OCI-M1 (cell line): ENCODE data around the gene ZBTB40.

Experiments used
- DNase-seq: peaks from one replicate; lab custom pipeline; 2025; lab: John Stamatoyannopoulos, UW

Gene ZBTB40, protein sequence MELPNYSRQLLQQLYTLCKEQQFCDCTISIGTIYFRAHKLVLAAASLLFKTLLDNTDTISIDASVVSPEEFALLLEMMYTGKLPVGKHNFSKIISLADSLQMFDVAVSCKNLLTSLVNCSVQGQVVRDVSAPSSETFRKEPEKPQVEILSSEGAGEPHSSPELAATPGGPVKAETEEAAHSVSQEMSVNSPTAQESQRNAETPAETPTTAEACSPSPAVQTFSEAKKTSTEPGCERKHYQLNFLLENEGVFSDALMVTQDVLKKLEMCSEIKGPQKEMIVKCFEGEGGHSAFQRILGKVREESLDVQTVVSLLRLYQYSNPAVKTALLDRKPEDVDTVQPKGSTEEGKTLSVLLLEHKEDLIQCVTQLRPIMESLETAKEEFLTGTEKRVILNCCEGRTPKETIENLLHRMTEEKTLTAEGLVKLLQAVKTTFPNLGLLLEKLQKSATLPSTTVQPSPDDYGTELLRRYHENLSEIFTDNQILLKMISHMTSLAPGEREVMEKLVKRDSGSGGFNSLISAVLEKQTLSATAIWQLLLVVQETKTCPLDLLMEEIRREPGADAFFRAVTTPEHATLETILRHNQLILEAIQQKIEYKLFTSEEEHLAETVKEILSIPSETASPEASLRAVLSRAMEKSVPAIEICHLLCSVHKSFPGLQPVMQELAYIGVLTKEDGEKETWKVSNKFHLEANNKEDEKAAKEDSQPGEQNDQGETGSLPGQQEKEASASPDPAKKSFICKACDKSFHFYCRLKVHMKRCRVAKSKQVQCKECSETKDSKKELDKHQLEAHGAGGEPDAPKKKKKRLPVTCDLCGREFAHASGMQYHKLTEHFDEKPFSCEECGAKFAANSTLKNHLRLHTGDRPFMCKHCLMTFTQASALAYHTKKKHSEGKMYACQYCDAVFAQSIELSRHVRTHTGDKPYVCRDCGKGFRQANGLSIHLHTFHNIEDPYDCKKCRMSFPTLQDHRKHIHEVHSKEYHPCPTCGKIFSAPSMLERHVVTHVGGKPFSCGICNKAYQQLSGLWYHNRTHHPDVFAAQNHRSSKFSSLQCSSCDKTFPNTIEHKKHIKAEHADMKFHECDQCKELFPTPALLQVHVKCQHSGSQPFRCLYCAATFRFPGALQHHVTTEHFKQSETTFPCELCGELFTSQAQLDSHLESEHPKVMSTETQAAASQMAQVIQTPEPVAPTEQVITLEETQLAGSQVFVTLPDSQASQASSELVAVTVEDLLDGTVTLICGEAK

DNA sequence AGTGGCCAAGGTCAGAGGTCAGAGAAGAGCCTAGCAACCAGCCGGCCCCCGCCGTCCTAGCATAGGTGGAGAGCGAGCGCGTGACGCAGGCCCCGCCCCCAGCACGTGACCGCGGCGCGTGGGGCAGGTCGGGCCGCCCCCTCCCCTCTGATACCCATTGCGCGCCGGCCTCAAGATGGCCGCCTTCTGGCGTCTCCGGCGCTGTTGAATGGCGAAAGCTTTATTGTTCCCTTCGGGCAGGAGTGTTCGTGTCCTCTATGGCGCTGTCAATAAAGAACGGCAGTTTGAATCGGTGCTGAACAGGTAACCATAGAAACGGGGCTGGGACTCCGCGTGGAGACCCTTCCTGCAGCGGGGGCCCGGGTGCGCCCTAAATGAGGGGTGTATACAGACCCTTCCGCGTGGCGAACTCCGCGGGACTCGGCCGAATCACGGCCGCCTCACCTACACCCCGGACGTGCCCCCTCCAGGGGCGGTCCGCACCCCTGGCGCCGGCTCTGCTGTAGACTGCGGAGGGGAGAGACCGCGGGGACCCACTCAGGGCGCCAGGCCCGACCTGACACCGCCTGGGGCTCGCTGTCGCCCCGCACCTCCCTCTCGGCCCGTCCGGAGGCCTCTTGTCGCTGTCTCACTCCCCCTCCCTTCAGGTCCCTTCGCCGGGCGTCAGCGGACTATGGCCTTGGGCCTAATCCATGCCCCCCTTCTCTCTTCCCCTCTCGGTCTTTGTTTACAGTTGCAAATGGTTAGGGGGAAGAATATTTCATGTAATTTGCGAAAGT lies at the start of gene ZBTB40:
Gene ZBTB40, plus strand, starts transcription at position 150 of the 779 bp plus-strand sequence. CDS start 38,098 bp downstream, outside the sequence.
- DNase-seq: peak; percentile 98

DNA sequence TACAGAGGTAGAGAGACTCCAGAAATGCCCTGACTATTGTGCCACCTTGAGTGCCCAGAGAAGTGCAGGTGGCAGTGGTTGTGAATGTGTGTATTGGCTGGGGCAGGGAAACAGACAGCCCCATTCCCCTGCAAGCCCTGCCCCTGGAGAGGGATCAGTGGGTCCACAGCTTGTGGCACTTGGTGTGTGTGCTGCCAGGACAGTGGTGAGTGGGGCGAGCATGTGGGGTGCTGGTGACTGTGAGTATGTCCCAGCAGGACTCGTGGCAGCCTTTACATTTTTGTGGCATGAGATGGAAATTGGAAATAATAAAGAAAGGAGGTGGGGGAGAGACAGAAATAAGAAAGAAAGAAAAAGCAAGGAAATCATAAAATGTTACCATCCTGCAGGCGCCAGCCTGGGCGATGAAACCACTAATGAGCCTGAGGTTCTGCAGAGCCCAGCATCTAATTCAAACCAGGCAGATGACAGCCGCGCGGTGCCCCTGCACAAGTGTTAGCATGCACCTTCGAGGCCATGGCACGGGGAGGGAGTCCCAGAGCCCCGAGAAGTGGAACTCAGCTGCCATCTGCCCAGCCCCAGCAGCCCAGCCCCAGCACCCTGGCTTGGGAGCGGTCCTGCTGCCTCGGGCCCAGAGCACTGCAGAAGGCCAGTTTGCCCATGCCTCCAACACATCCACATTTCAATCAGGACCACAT lies 49.1 kb upstream of the ZBTB40 start:
- DNase-seq: no peak

DNA sequence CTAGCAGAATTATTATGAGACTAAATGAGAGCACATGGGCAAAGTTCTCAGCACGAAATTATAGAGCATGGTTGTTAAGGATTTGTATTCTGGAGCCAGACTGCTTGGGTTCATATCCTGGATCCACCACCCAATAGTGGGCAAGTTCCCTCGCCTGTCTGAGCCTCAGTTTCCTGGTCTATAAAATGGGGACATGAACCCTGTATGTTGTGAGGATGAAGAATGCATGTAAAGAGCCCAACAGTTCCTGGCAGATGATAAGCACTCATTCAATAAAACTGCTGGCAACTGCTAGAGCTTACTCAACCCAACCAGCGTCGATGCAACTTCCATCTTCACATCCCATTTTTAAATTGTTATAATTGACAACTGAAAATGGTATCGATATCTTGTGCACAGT lies 47.2 kb upstream of the ZBTB40 start:
- no peak for DNase-seq

DNA sequence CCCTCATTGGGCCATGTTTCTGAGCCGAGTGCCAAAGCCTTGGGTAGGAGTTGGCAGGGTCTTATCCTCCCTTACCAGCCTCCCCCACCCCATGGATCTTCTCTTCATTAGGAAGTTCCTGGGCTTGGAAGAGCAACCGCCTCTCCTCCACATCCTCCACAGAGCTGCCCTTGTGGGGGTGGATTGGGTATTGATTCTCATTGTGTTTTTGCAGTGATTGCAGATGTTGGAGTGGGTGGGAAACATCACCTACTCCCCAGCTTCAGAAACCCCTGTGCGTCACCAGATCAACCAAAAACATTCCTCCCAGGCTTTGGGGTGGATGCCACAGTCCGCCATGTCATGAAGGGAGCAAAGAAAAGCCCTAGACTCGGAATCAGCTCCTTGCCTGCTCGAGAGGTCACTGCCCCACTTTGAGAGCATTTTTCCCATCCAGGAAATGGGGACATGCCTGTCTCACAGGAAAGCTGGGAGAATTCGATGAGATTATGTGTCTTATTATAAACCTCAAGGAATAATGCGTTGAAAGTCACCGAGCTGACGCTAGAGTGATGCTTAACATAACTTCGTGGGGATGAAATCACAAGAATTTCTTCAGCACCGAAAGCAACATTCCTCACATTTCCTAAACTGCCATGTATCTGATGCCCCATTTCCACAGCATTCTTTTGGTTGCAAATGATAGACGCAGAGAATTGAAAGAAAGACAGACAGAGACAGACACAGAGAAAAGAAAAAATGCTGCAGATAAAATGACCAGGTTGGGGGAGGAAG lies 44.7 kb upstream of the ZBTB40 start:
- no peak for DNase-seq

DNA sequence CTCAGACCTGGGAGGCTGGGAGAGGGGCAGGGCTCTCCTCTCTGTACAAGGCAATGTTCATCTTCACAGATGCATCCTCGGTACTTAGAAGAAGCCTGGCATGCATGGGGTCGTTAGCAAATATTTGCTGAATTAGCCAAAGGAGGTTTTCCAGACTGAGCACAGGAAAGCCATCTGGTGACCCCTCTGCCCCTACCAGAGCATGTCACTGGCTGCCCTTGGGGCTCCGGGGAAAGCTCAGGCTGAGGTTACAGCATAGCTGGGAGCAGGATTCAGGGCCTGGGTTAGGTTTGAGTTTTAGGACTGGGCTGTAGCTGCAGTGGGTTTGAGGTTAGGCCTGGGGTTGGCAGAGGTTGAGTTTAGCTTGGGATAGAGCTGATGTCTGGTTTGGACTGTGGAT lies 43.4 kb upstream of the ZBTB40 start:
- DNase-seq: no peak

DNA sequence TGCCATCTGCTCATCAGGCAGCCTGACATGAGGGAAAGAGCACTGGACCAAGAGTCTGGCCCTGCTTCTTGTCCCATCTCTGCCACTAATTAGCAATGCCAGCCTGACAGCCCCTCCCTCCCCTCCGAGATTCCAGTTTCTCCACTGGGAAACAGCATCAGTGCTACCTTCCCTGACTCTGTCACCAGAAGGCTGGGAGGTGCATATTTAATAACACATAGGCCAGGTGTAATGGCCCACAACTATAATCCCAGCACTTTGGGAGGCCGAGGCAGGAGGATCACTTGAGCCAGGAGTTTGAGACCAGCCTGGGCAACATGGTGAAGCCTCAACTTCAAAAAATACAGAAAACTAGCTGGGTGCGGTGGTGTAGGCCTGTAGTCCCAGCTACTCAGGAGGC lies 41.2 kb upstream of the ZBTB40 start:
- DNase-seq: no peak

DNA sequence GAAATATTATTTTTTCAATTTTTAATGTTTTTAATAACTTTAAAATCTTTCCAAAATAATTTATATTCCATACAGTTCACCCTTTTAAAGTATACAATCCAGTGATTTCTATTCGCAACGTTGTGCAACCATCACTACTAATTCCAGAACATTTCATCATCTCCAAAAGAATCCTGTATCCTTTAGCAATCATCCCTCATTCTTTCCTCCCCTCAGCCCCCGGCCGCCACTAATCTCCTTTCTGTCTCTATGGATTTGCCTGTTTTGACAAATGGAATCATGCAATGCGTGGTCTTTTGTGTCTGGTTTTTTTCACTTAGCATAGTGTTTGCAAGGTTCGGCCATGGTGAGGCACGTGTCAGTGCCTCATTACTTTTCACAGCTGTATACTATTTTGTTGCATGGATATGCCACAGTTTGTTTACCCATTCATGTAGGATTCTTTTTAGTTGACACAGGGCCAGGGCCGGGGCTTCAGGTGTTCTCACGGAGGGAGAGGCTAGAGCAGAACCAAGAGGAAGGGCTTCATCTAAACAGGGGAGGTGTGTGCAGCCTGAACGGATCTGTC lies 40.6 kb upstream of the ZBTB40 start:
- no peak for DNase-seq

DNA sequence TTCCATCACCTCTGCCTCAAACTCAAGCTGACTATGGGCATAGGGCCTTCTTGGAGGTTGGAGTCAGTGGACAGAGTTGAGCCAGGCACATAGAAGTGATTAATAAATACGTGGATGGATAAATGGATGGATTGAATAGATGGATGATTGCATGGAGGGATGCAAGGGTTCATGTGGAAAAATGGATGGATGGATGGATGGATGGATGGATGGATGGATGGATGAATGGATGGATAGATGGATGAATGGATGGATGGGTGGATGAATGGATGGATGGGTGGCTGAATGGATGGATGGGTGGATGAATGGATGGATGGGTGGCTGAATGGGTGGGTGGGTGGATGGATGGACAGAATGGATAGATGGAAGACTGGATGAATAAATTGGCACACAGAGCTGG lies 40.1 kb upstream of the ZBTB40 start:
- DNase-seq: no peak

DNA sequence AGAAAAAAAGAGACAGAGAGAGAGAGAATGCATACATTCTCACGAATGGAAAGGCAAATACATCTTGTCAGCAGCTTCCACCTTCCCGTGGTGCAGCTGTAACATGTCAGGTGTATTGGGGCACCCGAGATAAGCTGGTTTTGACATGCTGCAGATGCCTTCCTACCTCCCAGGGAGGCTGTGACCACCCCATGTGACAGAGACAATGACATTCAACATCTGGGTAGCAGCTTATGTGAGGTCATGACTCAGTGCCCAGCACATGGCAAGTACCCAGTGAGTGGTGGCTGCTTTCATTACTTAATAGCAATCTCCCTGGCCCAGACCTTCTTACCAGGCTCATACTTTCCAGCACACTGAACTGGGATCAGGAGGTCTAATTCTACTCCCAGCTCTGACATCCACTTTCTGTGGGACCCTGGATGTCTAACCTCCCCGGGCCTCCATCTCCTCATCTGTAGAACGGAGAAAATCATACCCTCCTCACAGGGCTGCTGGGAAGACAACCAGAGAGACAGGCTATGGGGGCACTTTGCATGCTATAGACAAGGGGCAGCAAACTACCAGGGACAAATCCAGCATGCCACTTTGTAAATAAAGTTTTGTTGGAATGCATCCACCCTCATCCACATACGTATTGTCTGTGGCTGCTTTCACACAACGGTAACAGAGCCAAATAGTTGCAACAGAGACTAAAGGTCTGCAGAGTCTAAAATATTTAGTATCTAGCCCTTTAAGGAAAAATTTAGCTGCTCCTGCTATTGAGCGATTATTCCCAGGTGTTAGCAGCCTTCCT lies 38.5 kb upstream of the ZBTB40 start:
- DNase-seq: no peak

DNA sequence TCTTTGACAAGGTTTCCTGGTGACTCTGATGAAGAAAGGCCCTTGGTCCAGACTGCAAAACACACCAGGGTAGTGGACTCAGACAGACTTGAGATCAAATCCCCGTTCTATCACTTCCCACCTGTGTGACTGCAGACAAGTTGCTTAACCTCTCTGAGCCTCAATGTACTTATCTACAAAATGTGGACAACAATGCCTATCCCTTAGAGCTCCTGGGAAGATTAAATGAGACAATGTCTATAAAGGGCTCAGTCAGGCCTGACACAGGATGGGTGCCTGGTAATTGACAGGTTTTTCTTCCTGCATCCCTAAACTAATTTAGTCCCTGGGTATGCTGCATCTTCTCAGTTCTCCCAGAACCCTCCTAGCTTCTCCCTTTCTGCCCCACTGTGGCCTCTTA lies 37.9 kb upstream of the ZBTB40 start:
- no peak for DNase-seq

DNA sequence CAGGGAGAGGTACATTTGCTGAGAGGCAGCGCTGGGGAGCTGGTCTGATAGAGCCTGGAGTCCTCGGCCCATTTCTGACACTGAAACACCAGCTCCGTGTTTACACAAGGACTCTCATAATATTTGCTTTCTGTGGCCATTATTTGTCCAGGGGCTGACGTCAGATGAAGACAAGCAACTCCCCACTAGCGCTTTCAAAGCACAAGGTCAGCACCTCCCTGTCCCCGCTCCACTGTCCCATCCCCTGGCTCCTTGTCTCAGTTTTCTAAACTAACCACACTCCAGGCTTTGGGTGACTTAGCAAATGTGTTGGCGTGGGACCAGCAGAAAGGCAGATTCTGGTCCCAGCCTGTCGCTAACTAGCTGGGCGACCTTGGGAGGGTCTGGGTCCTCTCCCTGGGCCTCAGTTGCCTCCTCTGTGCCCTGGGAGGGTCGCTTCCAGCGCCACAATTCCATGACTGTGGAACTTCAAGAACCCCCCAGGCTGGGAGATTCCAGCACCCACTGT lies 37.4 kb upstream of the ZBTB40 start:
- peak; percentile 11 for DNase-seq

DNA sequence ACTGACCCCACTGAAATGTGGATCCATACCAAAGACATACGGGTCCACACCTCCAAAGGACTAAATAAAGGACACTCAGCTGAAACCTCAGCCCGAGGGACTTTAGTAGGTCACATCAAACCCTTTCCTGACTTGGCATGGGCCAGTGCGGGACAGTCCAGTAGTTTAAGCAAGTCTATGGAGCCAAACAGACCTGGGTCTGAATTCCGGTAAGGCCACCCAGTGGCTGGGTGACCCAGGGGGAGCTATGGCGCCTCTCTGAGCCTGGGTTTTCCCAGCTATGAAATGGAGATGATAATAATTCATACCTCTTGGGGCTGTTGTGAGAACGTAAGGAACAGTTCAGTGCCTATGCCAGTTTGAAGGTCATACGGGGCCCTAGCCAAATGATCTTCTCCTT lies 36.2 kb upstream of the ZBTB40 start:
- DNase-seq: no peak

DNA sequence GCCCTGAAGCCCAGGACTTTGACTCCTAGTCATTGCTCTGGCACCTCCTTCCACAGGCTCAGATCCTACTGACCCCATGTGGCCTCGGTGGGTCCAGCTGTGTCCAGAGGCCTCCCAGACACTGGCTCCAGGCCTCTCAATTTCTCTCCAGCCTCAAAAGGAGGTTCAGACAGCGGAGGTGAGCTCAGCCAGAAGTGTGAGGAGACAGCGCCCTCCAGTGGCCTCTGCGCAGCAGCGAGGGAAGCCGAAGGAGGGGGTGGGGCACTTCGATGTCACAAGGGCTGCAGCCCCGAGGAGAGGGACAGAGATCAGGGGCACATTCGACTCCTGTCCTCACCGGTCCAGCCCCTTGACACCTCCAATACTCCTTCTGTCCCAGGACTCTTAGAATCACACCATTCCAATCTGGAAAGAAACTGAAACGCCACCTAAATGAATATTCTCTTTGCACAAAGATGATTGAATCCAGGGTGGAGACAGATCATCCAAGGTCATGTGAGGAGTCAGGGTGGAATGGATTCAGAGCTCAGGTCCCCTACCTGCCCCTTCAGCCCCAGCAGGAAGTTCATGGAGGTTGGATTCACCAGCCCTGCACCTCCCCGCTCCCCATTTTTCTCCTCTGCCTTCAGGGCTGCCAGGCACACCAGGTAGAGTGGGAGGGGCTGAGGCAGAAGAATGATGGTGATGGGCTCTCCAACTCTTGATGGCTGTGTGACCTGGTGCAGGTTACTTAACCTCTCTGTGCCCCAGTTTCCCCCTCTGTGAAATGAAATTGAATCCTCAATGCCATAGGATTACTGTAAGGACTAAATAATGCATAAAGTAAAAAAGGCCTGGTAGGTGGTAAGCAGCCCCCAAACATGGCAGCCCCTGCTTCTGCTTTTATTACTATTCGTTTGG lies 34.8 kb upstream of the ZBTB40 start:
- DNase-seq: peak; percentile 87

DNA sequence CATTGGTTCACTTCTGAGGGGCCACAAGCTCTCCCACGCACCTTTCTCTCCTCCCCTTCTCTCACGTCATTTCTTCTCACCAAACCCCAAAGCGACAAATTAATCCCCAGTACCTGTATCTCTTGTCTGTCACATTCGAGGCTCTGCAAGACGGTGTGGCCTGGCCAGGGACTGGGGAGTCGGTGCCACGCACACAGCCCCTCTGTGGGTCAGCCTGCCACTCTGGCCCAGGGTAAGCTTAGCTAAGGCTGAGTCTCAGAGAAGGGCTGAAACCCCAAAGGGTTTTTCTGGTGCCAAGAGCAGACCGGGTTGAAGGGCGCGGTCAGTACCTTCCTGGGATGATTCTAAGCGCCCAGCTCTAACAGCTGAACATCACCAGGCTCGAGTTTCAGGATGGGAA lies 34.2 kb upstream of the ZBTB40 start:
- no peak for DNase-seq

DNA sequence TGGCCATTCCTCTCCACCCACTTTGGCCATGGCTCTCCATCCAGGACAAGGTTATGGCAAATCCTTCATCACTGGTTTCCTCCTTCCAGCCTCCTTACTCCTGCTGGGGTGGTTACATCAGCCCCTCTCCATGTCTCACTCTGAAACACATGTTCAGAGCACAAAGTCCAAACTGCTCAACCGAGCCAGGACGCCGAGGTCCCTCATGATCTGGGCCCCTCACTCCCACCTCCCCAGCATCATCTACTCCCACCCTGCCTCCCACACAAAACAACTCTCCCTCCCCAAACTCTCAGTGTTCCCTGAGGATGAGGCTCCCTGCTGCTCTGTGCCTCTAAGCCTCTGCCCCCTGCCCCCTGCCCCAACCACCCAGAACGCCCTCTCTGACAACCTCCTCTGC lies 33.3 kb upstream of the ZBTB40 start:
- DNase-seq: no peak

DNA sequence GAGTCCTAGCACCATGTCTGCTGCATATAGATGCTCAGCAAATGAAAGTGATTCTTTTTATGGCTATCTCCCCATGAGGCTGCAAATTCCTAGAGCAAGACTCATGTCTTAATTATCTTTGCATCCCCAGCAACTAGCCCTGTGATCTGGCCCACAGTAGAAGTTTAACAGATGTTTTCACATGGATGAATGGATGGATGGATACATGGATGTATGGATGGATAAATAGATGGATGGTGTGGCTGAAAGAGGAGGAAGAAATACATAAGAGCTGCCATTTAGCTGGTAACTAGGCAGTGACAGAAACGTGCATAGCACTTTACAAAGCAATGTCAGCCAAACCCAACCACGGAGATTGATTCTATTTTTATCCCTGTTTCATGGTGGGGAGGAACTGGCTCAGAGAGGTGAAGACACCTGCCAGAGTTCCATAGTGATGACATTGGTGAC lies 32.7 kb upstream of the ZBTB40 start:
- DNase-seq: no peak

DNA sequence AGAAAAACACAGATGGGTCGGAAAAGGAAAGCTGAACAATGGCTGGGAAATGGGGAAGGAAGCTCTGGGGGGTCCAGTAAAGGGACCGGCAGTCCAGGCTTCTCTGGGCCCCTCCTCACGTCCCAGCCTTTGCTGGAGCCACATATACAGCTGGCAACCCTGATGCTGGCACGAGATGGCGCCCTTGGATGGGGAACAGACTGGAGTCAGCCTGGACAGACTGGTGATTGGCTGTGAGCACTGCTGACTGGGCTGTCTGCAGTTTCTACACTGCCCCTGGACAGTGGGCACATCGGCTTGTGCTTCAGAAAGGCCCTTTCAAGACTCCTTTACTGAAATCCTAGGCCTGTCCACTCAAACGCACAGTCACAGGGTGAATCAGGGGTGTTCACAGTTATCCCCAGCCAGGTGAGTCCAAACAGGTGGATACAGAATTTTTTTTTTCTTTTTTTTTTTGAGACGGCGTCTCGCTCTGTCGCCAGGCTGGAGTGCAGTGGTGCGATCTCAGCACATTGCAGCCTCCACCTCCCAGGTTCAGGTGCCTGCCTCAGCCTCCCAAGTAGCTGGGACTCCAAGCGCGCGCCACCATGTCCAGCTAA lies 31.1 kb upstream of the ZBTB40 start:
- peak; percentile 85 for DNase-seq
